Head of caudate nucleus (tissue), 42 donors: ENCODE results near the gene THSD7A.

ENCODE experiments used
- DNase-seq, 42 donors: peaks; one replicate each; pipeline versions ENCODE4 v3.0.0 to v3.0.0-alpha.2; 2020 to 2021; ENCODE audit warnings: mixed read lengths in 7 of 42
- intact Hi-C: fragments of 100-400 bp; cut with DNase I; formaldehyde crosslinking; loops from one replicate; pipeline ENCODE4 v1.15.0; 2022

The THSD7A gene

DNA sequence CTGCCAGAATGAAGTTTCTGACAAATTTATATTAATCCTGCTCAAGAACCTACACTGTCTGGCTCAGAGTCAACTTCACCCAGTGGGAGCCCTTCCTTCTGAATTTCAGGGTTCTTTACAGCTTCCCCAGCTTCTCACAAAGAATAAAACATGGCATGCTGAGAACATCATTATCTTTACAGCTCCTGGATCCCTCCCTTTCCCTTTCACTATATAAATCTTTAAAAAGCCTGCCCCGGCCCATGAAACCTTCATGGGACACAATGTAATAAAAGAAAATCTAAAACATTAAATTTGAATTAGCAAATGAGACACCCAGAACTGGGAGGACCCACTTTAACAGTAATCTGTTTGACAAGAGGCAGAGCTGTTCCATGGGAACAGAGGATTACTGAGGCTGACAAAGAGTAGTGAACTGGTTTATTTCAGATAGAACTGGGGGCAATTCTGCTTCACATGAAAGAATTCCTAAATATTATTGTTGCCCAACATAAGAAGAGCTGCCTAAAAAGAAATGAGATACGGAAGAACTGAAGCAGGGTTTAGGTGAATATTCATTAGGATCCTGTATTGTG lies 222.8 kb downstream of the THSD7A start:
- intact Hi-C loops = no loop called here
- DNase-seq = no peak

DNA sequence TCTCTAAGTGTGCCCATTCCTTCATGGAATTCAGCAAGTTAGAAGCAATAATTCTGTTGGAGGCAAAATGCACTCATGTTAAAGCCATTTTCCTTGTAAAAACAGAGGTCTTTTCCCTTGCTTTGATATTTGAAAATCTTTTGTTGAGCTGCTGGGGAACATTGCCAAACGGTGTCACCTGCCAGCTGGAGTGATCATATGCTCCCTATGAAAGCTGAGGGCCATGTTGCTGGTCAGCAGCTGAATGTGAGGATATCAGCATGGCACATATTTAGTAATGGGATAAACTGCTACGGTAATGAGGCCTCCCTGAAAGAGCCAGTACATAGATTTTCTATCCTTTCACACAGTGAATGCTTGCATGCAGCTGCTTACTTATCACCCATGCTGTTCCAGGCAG lies 224.3 kb downstream of the THSD7A start:
- intact Hi-C loops = no loop called here
- DNase-seq = no peak

DNA sequence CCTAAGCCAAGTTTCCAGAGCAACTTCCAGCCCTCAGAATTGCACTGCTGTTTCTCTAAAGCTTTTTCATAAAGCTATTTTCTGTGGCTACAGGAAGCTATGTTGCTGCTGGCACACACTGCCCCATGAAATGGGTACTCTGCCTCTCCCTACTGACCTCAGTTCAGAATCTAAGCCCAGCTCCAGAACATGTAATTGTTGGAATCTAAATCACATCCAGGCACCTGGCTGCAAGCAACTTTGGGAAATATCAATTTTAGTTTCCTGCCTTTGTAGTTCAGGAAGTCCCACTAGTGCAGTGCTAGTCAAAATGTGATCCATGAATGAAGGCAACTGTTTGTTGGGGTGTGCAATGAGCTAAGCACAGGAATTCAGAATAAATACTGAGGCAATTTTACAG lies 226.2 kb downstream of the THSD7A start:
- intact Hi-C loops = no loop called here
- no peak for DNase-seq

DNA sequence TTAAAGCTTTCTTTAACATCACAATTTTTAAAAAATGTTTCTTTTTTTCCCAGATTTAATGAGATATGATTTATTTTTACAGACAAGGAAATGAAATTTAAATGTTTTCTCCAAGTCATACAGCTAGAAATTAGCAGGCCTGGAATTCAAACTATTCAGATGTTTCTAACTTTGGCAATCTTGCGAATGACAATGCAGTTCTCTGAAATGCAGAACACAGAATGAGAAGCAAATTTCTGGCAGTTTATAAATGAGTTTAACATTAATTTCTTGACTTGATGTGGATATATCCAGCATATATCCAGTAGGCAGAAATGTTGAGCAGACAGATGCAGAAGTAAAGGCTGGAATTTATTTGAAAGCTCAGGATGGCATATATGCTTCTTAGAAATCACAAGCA lies 227.5 kb downstream of the THSD7A start:
- intact Hi-C loops = no loop called here

DNA sequence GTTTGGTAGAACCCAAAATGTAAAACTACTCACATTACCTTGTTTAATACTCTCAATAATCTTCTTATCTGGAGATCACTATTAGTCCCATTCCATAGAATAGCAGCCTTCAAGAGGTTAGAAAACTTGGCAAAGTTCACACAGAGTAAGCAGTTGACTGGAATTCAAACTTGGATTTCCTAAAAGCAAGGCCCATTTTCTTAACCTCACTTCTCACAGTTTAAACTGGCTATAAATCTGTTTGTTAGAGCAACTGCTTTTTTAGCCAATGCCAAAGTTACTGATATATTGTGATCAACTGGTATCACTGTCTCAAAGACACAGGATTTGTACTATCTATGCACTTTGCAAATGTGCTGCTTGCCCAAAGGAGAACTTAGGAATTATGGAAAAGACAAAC lies 230.2 kb downstream of the THSD7A start:
- no peak for DNase-seq
- intact Hi-C loops = no loop called here

More for the DNA sequence above, 227.5 kb downstream of the THSD7A start:
- DNase-seq = no peak

DNA sequence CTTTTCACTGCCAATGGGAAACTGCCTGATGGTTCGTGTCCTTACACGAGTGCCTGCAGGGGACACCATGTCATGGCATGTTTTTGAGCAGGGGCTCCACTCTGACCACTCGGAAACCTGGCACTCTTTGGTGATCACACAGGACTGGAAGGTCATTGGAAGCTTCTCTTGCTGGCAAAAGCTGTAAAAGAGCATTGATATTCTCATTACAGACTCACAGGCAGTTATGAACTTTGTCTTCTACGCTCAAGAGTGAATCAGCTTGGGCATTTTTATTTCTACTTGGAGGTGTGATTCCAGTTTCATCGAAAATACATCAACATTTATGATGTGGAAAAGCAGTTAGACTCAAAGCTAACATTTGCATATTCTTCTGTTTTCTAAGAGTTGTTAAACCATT lies 238.7 kb downstream of the THSD7A start:
- intact Hi-C loops = no loop called here
- no peak for DNase-seq

DNA sequence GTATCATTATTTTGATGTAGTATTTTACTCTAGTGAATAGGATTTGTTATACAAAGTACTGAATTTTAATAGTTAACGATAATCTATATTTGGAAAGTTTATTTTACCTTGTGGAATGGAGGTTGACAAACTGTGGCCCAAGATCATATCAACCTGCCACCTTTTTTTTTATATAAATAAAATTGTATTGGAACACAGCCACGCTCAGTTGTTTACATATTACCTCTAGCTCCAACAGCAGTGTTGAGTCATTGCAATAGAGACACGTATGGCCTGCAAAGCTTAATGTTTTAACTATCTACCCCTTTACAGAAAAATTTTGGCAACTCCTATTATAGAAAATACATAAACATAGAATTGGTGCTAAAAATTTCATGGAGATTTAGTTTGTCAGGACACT lies 239.3 kb downstream of the THSD7A start:
- intact Hi-C loops = no loop called here
- DNase-seq = no peak

DNA sequence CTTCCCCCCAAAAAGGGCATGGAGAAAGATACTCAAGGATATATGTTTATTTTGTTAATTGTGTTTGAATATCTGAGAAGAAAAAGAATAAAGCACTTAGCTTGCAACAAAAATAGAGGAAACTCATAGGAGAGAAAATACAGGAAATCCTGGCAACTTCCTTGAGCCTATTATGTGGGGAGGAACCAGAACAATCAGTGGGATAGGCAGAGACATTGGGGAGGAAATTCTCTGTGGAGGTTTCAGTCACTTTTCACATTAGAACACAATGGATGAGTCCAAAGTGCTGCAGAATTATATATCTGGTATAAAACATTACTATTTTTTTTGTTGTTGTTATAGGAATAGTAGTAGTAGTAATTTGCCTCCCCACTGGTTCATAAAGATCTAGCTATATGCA lies 240.1 kb downstream of the THSD7A start:
- intact Hi-C loops = no loop called here
- no peak for DNase-seq

DNA sequence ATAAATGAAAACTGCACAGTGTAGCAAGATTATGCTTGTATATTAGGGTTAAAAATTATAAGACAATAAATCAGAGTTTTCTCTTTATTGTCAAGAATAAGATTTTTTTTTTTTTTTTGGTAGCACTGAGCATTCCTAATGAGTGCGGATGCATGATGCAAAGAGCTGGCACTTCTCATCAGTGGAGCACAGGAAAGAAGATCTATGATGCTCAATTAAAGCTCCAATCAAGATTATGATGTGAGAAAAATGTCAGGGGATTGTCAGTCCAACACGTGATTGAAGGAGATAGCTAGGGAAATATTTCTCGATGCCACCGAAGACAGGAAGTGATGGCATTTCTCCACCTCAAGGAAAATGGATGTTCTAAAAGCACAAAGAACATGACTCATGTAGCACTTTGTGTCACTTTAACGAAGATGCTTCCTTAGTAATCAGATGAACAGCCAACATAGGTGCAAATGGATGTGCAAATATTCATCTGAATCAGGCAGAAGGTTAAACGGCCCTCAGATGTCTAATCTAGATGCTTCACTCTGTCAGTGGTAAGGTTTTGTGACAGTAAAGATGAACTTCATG lies 240.9 kb downstream of the THSD7A start:
- DNase-seq = no peak
- intact Hi-C loops = no loop called here

DNA sequence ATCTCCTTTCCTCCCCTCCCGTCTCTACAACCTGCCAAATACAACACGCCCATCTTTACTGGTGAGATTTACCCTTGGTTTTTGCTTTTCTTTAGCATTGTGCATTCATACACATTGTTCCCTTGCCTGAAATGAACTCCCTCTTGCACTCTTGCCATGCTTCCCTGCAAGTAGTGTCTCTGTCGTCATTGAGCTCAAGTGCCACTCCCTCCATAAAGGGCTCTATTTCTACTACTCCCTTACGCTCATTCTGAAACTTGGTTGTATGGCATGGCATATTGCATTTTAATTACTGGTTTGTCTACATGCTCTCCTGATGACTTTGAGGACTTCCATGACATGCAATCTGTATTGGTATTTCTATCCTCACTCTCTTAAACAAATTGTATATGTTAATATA lies 242.7 kb downstream of the THSD7A start:
- DNase-seq = no peak
- intact Hi-C loops = no loop called here

DNA sequence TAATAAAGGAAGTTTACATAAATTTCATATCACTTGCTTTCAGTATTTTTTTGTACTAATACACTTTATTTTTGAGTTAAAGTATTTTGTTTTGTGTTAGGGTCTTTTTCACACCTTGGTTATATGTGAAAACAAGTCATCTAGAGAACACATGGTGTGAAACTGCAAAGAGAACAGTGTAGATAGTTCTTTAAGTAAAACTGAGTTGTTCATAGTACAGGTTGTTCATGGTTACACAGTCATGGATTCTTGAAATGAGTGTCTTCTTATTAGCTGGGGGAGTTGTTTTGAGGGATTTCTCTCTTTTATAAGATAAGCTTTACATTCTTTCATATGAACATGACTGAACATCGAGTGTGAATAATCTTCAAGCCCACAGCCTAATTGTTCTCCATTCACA lies 244.2 kb downstream of the THSD7A start:
- intact Hi-C loops = no loop called here
- no peak for DNase-seq

DNA sequence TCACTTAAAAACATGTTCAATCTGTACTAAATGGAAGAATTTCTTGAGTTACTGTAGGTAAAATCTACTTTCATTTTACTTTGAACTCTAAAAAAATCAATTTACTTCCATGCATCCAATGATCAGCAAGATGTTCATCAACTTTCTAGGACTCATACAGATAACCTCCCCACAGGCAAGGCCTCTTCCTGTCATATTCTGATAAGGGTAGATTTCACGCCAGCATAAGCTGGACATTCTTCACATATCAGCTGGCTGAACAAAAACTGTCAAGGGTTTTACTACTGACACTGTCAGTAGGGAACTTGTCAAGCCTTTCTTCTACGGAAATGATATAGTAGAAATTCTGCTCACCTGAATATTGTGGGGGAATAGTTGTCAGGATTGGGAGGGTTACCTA lies 244.9 kb downstream of the THSD7A start:
- DNase-seq = no peak
- intact Hi-C loops = no loop called here

DNA sequence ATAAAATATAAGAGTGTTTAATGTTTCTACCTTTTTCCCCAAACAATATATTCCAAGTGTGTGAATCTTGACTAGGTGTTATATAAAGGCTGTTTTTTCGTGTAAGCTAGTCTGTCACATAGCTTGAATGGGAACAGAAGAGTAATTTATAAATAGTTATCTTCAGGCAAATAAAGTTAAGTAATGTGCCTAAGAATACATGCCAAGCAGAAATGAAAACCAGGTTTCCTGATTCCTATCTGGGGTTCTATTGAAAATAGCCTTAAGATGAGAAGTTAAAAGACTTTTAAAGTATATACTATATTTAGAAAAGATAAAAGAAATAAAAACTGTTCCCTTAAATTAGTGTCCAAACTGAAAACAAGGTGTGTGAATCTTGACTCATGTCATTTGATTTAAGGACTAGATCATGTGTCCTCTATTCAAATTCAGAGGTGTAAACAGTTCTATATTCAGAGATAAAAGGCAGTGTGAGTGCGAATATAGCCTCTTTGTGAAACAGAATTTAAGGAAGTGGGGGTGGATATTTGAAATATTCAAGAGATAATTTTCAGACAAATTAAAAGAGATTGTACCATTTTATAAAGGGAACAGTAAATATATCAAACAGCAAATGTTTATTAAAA lies 247.5 kb downstream of the THSD7A start:
- no peak for DNase-seq
- intact Hi-C loops = no loop called here

DNA sequence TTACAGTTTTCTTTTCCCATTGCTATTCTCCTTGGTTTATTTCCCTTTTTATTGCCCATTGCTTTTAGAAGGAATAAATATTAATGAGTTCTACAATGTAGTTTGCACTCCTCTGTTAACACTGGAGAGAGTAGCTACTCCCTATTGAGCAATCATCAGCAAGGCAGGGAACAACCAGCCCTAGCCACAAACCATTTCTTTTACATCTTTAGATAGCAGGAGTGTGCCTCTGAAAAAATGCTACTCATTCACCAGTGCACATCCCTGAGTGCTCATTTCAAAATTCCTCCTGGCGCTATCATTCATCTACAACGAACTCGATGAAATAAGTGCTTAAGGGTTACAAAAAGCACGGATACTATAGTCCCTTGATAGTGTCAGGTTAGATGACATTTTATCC lies 252.9 kb downstream of the THSD7A start:
- no peak for DNase-seq
- intact Hi-C loops = no loop called here

DNA sequence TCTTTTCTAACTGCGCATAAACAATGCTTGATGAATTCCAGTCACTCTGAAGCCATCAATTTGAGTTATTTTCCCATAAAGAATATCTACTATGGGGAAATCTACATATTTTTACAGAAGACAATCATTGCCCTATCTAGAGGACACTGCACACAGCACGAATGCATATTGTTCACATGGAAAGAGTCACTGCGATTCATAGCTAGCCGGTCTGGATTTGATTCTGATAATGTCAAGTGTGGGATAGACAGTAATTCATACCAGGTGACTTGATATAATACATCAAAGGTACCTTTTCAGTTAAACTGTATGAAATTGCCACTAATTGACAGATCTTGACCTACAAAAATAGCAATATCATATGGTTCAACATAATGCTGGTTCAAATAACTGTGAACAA lies 255.7 kb downstream of the THSD7A start:
- intact Hi-C loops = no loop called here
- no peak for DNase-seq

DNA sequence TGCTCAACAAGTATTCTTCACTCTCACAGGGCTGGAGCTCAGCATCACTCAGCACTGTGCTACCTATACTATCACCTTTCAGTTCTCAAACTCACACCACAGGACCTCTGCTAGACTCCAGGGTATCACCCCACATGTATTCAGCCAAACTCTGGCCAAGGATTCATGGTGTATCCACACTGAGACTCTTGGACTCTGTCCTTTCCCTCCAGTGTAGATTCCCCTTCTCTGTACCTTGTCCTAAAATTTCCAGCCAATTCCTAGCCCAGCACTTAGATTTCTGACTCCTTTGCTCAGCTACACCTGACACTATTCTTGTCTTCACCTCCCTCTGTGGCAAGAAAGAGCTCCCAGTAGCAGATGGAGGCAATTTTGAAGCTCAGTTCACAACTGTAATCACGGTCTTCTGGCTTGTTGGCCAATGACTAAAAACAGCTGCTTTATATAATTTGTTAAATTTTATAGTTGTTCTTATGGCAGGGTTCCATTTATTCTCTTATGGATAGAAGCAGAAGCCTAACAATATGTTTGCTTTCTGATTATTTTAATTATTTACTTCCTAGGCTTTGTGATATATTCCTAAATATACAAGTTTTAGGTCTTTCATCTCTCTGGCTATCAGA lies 258.8 kb downstream of the THSD7A start:
- intact Hi-C loops = no loop called here
- no peak for DNase-seq

DNA sequence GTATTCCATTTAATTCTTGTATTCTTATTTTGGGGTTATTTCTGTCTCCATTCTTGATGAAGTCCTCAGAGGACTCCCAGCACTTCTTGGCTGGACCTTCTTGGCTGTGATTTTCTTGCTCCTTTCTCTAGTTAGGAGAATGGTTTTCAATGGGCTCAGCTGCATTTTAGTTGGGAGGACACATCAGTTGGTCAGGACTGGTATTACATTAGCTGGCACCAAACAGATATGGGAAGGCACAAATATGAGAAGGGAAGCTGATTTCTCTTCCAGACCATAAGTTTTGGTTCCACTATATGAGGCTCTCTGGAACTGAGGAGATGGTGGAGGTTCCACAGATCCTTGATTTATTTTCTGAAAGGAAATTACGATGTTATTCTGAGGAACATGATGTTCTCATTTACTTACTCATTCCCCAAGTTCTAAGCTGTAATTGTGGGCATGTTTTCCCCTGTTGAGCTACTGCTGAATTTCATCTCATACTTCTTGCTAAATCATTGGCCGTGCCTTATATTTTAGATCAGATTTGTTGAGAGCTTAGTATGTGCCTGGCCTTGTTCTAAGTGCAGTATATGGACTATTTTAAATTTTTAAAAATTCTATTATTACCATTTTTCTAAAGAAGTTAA lies 261.0 kb downstream of the THSD7A start:
- intact Hi-C loops = no loop called here
- no peak for DNase-seq

DNA sequence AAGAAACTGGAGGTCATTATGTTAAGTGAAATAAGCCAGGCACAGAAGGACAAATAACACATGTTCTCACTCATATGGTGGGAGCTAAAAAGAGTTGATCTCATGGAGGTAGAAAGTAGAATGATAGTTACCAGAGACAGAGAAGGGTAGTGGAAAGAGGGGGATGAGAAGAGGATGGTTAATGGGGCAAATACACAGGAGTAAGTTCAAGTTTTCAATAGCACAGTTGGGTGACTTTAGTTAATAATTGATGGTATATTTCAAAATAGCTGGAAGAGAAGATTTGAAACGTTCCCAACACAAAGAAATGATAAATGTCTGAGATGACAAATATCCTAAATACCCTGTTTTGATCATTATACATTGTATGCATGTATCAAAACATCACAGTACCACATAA lies 261.8 kb downstream of the THSD7A start:
- DNase-seq = no peak
- intact Hi-C loops = no loop called here

DNA sequence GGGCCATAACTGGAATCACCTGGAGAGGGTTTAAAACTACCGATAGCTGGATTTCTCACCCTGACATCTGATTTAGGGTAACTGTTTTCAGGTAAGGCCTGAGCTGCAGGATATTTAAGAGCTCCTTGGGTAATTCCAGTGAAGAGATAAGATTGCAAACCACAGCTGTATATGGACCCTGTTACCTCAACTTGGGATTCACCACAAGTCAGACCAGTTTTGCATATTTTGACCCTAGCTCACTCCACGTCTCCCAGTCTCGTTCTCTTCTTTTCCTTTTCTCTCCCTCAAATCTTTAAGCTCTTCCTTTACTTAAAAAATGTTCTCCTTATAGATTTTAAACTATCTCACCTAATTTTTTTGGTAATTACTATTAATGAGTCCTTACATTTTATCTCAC lies 264.4 kb downstream of the THSD7A start:
- no peak for DNase-seq
- intact Hi-C loops = no loop called here

DNA sequence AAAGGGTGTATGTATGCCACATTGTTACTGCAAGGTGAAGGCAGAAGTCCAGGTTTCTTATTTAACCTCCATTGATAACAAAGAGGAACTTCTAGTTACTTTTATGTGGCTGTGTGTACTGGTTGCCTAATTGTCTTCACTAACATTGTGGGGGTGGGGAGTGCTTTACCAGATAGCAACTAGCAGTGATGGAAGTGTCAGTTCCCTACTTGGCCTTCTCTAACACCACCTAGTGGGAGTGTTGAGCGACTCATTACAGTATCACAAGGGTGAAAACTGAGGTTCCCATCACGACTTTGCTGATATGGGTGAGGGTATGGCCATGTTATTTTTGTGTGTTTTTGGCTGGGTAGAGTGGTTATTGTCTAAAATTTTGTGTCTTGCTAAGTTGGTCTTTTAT lies 274.4 kb downstream of the THSD7A start:
- peak in 1 of 42 donors; percentile 8 for DNase-seq

More for the DNA sequence above, 274.4 kb downstream of the THSD7A start:
- intact Hi-C loops = no loop called here
